ENCODE data around the gene KNL1.
"Not testable (repeated sequence)": the region's sequence is repeated elsewhere in the genome, so short reads cannot be mapped to it uniquely, and the experiment has no call there.

KNL1 gene, protein sequence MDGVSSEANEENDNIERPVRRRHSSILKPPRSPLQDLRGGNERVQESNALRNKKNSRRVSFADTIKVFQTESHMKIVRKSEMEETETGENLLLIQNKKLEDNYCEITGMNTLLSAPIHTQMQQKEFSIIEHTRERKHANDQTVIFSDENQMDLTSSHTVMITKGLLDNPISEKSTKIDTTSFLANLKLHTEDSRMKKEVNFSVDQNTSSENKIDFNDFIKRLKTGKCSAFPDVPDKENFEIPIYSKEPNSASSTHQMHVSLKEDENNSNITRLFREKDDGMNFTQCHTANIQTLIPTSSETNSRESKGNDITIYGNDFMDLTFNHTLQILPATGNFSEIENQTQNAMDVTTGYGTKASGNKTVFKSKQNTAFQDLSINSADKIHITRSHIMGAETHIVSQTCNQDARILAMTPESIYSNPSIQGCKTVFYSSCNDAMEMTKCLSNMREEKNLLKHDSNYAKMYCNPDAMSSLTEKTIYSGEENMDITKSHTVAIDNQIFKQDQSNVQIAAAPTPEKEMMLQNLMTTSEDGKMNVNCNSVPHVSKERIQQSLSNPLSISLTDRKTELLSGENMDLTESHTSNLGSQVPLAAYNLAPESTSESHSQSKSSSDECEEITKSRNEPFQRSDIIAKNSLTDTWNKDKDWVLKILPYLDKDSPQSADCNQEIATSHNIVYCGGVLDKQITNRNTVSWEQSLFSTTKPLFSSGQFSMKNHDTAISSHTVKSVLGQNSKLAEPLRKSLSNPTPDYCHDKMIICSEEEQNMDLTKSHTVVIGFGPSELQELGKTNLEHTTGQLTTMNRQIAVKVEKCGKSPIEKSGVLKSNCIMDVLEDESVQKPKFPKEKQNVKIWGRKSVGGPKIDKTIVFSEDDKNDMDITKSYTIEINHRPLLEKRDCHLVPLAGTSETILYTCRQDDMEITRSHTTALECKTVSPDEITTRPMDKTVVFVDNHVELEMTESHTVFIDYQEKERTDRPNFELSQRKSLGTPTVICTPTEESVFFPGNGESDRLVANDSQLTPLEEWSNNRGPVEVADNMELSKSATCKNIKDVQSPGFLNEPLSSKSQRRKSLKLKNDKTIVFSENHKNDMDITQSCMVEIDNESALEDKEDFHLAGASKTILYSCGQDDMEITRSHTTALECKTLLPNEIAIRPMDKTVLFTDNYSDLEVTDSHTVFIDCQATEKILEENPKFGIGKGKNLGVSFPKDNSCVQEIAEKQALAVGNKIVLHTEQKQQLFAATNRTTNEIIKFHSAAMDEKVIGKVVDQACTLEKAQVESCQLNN (N-terminal part only)

DNA sequence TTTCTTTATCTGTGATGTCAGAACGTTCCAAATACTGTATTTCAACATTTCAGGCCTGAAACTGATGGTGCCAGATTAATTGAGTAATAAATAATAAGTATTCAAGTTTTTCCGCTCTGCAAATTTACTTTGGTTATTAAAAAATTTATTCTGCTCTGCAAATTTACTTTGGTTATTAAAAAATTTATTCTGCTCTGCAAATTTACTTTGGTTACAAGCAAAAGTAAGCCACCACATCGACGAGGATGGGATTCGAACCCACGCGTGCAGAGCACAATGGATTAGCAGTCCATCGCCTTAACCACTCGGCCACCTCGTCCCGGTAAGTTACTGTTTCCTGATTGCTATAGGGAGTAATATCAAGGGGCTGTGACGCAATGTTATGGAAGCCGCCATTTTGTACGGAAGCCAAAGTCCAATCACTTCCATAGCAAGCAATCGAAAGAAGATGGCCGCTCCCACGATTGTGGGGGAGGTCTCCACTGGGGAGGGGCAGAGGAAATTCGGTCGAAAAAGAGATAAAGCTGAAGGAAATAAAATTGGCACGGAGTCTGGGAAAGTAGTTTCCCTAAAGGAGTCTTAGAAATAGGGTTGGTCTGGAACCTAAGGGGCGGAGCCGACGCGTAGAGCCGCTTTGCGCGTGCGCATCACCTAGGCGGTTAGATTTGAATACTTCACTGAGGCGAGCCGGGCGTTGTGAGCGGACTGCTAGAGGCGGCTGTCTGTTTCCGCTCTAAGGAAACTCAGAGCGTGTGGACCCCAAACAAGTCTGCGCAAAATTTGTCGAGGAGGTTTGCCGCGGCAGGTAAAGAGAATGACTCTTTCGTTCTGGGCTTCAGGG, at the start of gene KNL1:
Gene KNL1 (plus strand): TSS at position 662 of the 841 bp plus-strand sequence. CDS start 8,683 bp downstream, outside the sequence.
- peak; percentile 83 for DNase-seq

DNA sequence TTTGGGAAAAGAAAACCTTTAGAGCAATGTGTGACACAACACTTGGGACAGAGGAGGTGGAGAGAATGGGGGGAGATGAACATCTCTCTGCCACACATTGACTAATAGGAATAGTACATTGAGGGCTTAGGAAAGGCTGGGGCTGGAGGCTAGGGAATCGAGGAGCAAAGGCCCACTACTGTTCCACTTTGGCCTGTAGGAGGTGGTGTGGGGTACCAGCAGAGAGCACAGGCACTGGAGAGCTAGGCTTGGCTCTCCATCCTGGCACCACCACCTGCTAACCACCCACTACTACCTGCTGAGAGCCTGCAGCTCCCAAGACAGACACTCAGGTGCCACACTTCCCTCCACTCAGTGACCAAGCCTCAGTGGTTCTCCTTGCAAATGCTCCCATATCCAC, 48.6 kb upstream of the KNL1 start:
- no peak for DNase-seq

DNA sequence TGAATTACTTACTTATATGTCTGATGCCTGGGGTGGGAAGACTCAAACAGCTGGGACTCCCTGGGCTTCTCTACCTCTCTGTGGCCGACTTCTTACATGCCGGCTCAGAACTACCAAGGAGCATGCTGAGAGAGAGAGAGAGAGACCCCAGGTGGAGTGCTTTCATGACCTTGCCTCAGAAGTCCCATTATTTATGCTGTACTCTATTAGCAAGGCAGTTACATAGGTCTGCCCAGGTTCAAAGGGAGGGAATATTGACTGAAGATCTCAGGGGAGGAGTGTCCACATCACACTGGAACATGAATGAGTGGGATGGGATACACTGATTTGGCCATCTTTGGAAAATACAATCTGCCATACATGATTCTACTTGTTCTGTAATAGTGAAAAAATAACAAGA, 45.4 kb upstream of the KNL1 start:
- DNase-seq = no peak

DNA sequence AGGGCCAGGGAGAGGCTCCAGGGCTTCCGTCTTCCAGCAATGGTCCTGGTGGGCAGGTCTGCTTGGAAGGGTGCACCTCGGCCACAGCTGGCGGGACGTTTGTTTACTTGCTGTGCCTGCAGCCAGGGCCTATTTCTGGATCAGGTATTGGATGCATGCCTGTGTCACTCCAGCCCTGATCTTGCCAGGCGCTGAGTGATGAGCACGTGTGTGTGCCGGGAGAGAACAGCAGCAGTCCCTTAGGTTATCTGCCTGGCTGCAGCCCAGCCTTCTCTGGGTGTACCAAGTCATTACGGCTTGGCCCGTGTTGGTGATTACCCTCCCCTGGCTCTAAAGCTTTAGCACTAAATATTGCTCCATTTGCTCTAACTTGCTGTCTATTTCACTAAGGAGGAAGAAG, 44.2 kb upstream of the KNL1 start:
- DNase-seq = no peak

DNA sequence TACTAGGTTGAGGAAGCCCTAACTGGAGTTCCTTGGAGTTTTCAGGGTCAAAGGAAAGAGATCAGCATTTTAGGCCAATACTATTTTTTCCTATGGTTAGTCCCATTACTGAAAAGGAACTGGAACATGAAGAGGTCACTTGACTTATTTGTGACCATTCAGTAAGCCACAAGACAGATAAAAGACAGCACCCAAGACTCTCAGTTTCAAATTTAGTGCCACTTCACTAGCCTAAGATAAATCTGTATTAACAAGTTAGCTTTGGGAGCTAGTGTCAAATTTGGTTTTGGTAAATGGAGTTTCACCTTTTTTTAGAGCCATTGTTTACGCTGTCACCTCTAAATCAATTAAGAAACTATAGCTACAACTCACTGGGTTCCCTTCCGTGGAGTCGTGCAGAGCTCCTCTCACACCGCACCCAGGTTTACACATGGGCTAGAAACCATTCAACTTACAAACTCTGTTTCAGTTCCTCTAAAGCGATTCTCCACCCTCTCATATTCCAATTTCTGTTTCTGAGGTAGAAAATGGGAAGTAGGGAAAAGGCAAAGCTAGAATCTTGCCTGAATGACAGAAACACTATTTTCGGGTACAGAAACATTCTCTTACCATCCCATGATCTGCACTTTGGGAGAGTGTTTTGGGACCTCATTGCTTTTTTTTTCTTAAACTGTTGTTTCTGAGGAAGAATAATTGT, 43.6 kb upstream of the KNL1 start:
- no peak for DNase-seq

DNA sequence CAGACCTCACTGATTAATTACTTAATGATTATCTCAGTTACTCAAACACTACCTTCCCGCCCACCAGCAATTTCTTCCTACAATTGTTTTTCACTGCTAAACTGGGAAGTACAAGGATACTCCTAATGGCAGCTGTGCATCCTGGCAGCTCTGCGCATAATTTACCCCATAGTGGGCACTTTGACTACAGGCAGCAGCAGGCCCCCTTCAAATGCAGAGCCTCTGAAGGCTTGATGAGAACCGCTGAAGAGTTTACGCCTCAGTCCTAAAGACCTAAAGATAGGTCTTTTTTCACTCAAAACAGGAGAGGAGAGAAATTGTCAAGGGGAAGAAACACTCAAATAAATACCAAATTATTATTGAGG, 39.9 kb upstream of the KNL1 start:
- no peak for DNase-seq

DNA sequence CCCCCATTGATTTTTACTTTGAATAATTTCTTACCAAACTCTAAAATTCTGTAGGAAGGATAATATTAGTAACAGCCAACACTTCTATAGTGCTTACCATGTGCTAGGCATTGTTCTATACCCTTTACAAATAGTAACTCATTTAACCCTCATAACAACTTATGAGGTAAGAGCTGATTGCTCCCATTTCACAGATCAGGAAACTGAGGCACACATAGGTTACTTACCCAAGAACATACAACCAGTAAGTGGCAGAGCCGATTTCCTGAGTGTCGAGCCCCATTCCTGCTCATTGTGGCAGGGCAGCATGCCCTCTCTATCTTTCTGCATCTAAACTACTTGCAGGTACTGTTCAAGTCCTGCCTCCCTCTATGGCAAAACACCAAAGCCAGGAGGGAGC, 38.2 kb upstream of the KNL1 start:
- no peak for DNase-seq

DNA sequence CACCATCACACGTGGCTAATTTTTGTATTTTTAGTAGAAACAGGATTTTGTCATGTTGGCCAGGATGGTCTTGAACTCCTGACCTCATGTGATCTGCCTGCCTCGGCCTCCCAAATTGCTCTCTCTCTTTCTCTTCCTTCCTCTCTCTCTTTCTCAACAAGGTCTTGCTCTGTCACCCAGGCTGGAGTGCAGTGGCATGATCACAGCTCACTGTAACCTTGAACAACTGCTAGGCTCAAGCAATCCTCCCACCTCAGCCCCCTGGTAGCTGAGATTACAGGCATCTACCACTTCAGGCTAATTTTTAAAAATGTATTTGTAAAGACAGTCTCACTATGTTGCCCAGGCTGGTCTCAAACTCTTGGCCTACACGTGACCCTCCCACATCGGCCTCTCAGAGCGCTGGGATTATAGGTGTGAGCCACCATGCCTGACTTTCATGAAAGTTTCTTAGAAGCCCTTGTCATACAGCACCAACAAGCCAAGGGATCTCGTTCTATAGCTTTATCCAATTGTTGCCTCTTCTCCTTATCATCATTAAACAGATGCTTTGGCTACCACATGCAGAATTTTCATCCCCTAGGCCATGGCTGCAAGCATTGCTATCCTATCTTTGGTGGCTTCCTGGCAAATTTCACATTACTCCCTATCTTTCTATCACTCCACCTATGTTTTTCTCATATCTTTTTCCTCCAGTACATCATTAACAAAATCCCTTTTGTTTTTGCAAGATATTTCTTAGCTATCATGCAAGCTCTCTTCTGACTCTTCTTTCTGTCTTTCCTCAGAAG, 34.9 kb upstream of the KNL1 start:
- DNase-seq = no peak

DNA sequence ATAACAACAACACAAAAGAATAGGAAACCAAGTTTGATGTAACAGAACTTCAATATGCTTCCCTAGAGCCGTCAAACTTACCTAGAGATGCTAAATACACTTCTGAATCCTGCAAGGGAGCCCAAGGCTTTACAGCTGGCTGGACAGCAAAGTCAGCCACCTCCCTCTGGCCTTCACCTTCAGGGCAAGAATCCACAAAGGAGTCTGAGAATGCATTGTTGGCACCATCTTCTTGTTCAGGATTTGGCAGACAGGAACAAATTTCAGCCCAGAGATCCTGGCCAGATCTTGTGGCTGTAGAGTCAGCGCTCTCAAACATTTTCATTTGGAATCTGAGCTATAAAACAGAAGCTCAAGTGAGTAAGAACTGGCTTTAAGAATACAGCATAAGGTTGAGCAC, 31.4 kb upstream of the KNL1 start:
- no peak for DNase-seq

DNA sequence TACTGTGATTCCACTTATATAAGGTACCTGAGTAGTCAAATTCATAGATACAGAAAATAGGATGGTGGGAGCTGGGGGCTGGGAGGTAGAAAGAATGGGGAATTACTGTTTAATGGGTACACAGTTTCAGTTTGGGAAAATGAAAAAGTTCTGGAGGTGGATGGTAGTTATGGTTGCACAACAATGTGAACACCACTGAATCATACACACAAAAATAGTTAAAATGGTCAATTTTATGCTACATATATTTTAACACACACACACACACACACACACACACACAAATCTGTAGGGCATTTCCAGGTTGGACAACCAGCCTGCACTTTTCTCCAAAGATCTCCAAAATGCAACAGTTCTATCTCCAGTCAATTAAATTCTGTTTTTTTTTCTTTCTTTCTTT, 30.6 kb upstream of the KNL1 start:
- no peak for DNase-seq

DNA sequence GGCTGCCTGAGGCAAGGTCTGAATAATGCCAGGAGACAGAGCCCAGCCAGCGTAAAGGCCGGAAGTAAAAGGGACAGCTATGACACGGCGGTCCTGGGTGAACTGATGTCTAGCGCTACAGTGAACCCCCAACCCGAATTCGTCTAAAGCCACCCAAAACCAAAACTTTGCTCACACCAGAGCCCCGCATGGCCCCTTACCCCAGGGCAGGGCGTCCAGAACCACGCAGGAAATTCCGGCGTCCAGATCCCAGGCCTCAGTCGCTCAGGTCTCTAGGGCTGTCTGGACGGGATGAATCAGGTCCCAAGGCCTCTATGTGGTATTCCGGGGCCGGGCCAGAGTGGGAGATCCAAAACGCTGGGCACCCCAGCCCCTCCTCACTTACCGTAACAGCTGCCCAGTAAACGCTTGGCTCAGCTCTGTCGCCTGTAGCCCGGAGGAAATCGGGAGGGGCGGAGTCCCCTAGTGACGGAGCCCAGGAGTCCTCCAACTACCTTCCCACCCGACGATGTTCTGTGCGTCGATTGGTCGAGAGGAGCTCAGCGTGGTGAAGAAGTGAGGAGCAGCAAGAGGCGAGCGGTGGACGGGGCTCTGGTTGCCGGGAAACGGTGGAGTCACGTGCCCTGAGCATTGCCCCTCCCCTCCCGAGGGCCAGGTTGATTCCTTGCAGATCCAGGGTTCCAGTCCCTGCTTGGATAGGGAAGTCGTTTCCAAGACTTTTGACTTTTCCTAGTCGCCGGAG, 29.3 kb upstream of the KNL1 start, which contains the start of gene CCDC32:
Gene CCDC32 (minus strand): TSS at position 452 of the 742 bp plus-strand sequence. CDS start 2,027 bp downstream, outside the sequence.
- DNase-seq = peak; percentile 99

DNA sequence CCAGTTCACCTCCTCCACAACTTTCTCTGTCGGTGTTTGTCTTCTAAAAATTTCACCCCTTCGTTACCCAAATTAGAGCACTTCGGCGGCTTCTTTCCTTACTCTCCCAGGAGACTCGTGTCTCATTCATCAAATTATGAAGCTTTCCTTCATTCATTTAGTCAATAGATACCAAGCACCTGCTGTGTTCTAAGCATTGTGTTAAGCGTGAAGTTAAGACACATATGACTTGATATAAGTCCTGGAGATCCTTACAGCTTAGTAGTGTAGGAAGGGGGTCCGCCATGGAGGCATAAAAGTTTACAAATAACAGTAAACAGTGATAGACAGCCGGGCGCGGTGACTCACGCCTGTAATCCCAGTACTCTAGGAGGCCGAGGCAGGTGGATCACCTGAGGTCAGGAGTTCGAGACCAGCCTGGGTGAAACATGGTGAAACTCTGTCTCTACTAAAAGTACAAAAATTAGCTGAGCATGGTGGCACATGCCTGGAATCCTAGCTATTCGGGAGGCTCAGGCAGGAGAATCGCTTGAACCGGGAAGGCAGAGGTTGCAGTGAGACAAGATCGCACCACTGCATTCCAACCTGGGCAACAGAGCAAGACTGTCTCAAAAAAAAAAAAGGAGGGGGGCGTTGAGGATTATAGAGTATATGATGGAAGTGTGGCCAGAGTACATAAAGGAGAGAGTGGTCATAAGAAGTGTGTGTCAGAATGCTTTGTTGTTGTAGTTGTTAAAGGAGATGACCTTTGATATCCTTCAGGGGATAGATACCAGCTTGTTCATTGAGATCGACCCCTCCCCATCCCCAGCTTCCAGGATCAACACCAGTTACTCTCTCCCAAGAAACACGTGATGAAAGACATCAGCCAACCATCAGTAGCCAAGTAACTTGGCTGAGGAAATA, 28.5 kb upstream of the KNL1 start:
- no peak for DNase-seq

DNA sequence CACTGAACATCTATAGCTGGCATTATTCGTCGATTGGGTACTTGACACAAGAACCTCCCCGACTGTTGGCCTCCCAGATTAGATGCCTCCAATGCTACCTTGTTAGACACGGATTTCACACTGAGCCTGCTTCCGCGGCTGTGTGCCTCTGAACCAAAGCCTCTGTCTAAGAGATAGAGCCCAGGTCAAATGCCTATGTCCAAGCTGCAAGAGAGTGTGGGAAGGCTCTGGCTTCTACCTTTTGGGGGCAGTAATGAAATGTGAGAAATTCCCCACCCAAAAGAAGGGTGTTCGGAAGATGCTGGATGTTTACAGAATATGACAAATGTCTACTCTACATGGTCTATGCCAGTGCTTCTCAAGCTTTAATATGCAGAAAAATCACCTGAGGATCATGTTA, 26.9 kb upstream of the KNL1 start:
- DNase-seq = peak; percentile 17

DNA sequence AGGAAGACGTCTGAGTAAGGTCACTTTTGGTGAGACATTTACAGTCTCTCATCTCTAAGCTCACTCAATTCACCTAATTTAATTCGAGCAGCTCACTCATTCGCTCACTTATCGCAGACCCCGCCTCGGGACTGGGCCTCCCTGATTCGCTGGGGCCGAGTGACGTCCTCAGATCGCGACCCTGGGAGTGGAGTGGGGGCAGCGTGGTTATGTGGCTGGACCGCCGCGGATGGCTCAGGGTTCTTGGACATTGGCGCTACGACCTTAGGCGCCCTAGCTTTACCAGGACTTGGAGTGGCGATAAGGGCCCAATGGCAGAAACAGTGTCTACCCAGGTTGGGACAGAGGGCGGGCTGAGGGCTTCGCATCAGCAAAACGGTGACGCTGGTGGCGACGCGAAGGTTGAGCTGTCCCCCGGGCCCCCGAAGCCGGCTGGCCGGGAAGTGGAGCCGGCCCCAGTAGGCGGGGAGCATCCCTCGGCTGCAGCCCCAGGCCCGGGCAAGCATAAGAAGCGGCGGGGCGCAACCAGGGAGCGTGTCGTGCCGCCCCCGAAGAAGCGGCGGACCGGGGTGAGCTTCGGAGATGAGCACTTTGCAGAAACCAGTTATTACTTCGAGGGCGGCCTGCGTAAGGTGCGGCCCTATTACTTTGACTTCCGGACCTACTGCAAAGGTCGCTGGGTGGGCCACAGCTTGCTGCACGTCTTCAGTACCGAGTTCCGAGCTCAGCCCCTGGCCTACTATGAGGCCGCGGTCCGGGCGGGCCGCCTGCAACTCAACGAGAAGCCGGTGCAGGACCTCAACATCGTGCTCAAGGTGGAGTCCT, 24.7 kb upstream of the KNL1 start, which contains the start of gene RPUSD2:
Gene RPUSD2 (plus strand): TSS at position 171 of the 825 bp plus-strand sequence. CDS start 39 bp downstream, at position 210.
- DNase-seq = peak; percentile 71

DNA sequence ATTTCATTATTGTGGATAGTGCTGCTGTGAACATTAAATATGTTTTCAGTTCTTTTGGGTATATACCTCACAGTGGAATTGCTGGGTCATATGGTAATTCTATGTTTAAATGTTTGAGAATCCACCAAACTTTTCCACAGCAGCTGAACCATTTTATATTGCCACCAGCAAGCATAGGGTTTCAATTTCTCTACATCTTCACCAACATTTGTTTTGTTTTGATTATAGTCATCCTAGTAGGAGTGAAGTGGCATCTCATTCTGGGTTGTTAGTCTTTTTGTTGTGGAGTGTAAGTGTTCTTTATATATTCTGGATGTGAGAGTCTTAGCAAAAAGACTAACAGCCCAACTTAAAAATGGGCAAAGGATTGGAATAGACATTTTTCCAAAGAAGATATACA, 18.9 kb upstream of the KNL1 start:
- no peak for DNase-seq

DNA sequence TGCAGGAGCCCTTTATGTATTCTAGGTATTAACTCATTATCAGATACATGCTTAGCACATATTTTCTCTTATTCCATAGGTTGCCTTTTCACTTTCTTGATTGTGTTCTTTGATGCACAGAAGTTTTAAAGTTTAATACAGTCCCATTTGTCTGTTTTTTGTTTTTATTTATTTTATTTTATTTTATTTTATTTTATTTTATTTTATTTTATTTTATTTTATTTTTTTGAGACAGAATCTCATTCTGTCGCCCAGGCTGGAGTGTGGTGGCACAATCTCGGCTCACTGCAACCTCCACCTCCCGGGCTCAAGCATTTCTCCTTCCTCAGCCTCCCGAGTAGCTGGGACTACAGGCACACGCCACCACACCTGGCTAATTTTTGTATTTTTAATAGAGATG, 17.1 kb upstream of the KNL1 start:
- DNase-seq = not testable (repeated sequence)

DNA sequence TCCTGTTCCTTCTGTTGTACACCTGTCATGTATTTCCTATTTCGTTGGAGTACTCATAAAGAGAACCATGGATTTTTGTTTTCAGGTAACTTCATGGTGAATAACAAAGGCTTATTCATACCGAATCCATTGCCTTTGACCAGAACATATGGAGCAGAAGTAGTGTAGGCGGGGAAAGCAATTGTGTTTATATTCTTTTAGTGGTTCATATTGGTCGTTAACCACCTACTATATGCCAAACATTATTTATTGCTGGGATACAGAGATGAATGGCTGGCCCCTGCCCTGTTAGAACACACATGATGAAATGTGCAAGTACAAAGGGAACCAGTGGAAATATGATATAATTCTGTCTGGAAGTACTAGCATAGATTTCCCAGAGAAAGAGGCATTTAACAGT, 15.2 kb upstream of the KNL1 start:
- no peak for DNase-seq

DNA sequence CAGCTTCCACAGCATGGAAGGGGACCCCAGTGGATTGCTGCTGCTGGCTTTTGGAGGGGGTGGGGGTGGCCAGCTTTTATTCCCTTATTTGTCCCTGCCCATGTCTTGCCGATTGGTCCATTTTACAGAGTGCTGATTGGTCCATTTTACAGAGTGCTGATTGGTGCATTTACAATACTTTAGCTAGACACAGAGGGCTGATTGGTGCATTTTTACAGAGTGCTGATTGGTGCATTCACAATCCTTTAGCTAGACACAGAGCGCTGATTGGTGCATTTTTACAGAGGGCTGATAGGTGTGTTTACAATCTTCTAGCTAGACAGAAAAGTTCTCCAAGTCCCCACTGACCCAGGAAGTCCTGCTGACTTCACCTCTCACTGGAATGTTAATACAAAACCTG, 12.3 kb upstream of the KNL1 start:
- not testable (repeated sequence) for DNase-seq

Data from NCI-H524 treated with DMSO at 0.1 percent for 48 hours (cell line).